ENCODE measurements around the gene STPG1.

Gene STPG1

GRCh38 chr1:24344090-24344742 lies 69.4 kb downstream of the STPG1 start:
- in situ Hi-C loops (cut with MboI; ENCODE audit: low pct_unique_long_range_greater_than_20kb, low sequenced_read_pairs, unreplicated experiment) = no loop called here
- DNase-seq (ENCODE audit: low spot score) = no peak
- no peak for TF ChIP-seq CTCF (IDR thresholded peaks at IDR 0.05; ENCODE audit: extremely low read depth, insufficient read depth, missing control alignments)

- no peak for TF ChIP-seq CTCF (IDR thresholded peaks at IDR 0.05; ENCODE audit: extremely low read depth, insufficient read depth, missing control alignments)
- in situ Hi-C loops (cut with MboI; ENCODE audit: low pct_unique_long_range_greater_than_20kb, low sequenced_read_pairs, unreplicated experiment) = no loop called here
- no peak for DNase-seq (ENCODE audit: low spot score)
Observed at GRCh38 chr1:24343412-24344089, 70.0 kb downstream of the STPG1 start.

GRCh38 chr1:24341260-24341659 lies 72.3 kb downstream of the STPG1 start:
- no peak for DNase-seq (ENCODE audit: low spot score)
- in situ Hi-C loops (cut with MboI; ENCODE audit: low pct_unique_long_range_greater_than_20kb, low sequenced_read_pairs, unreplicated experiment) = no loop called here
- no peak for TF ChIP-seq CTCF (IDR thresholded peaks at IDR 0.05; ENCODE audit: extremely low read depth, insufficient read depth, missing control alignments)

GRCh38 chr1:24340770-24341169 lies 72.8 kb downstream of the STPG1 start:
- in situ Hi-C loops (cut with MboI; ENCODE audit: low pct_unique_long_range_greater_than_20kb, low sequenced_read_pairs, unreplicated experiment) = no loop called here
- no peak for TF ChIP-seq CTCF (IDR thresholded peaks at IDR 0.05; ENCODE audit: extremely low read depth, insufficient read depth, missing control alignments)
- DNase-seq (ENCODE audit: low spot score) = no peak

GRCh38 chr1:24339996-24340395 lies 73.6 kb downstream of the STPG1 start:
- DNase-seq (ENCODE audit: low spot score) = no peak
- no peak for TF ChIP-seq CTCF (IDR thresholded peaks at IDR 0.05; ENCODE audit: extremely low read depth, insufficient read depth, missing control alignments)
- in situ Hi-C loops (cut with MboI; ENCODE audit: low pct_unique_long_range_greater_than_20kb, low sequenced_read_pairs, unreplicated experiment) = no loop called here

GRCh38 chr1:24338447-24338846 lies 75.1 kb downstream of the STPG1 start:
- TF ChIP-seq CTCF (IDR thresholded peaks at IDR 0.05; ENCODE audit: extremely low read depth, insufficient read depth, missing control alignments) = no peak
- in situ Hi-C loops (cut with MboI; ENCODE audit: low pct_unique_long_range_greater_than_20kb, low sequenced_read_pairs, unreplicated experiment) = no loop called here
- DNase-seq (ENCODE audit: low spot score) = no peak
